Measurements from ENCODE around the gene ARMC2. TPM values are rescaled to one million over a fixed set of nuclear protein-coding genes. Genes with fewer than 3 reads are reported as not detected.

The ARMC2 gene
- total RNA-seq, 1 experiment from 2014 or later = 1.1 TPM

- intact Hi-C loops (cut with micrococcal nuclease) = no loop called here
- no peak for ATAC-seq
- BruUV-seq (replicated peaks) = no TSS peak
Observed at GRCh38 chr6:109002882-109003281, 154.7 kb downstream of the ARMC2 start.

GRCh38 chr6:109006818-109007217, 158.6 kb downstream of the ARMC2 start:
- POLR2A ChIA-PET (ENCODE audit: unreplicated experiment) = no interaction called here
- Histone ChIP-seq H3K9ac (ENCODE audit: low read length) (no peak overlapping the region), H4K20me1 (ENCODE audit: low read length) (no peaks in the 10 kb centered on the region), H3K4me3 (ENCODE audit: low read length) (no peak overlapping the region), H3K9me3 (ENCODE audit: low read length) (no peaks in the 10 kb centered on the region), H3K27ac (ENCODE audit: low read length) (no peak overlapping the region), H3K36me3 (ENCODE audit: low read depth, low read length) (no peaks in the 10 kb centered on the region), H3K27me3 (ENCODE audit: low read length) (no peaks in the 10 kb centered on the region), H3K4me2 (ENCODE audit: low read length) (no peak overlapping the region), H3K9me2 (replicated peaks; ENCODE audit: low read length) (no peaks in the 10 kb centered on the region), H3F3A (ENCODE audit: low read length, unreplicated experiment) (no peaks in the 10 kb centered on the region), H2AFZ (ENCODE audit: low read length) (no peak overlapping the region), H3K4me1 (ENCODE audit: insufficient read depth, low read length) (peaks cover 23% of the 10 kb centered on the region), H3K79me2 (ENCODE audit: low read length) (no peaks in the 10 kb centered on the region)
- CTCF ChIA-PET = no interaction called here
- BruUV-seq (replicated peaks) = no TSS peak
- DNase-seq (no peak), ATAC-seq (no peak)
- intact Hi-C loops (cut with micrococcal nuclease) = no loop called here
- TF ChIP-seq EZH2 (IDR thresholded peaks at IDR 0.05; ENCODE audit: low read length, unreplicated experiment) (no peak), CTCF (conservative IDR thresholded peaks at IDR 0.05; ENCODE audit: low read depth, low read length) (no peak), EZH2phosphoT487 (IDR thresholded peaks at IDR 0.05; ENCODE audit: borderline replicate concordance, low read length) (no peak)

More at GRCh38 chr6:109002882-109003281, 154.7 kb downstream of the ARMC2 start:
- Histone ChIP-seq H3K27ac (ENCODE audit: low read length) (no peak overlapping the region), H4K20me1 (ENCODE audit: low read length) (no peaks in the 10 kb centered on the region), H3K27me3 (ENCODE audit: low read length) (no peaks in the 10 kb centered on the region), H3K79me2 (ENCODE audit: low read length) (no peaks in the 10 kb centered on the region), H2AFZ (ENCODE audit: low read length) (no peak overlapping the region), H3K36me3 (ENCODE audit: low read depth, low read length) (no peaks in the 10 kb centered on the region), H3K4me1 (ENCODE audit: insufficient read depth, low read length) (peaks cover 2% of the 10 kb centered on the region; the same call in 1 of the 2 replicates), H3F3A (ENCODE audit: low read length, unreplicated experiment) (no peaks in the 10 kb centered on the region), H3K4me3 (ENCODE audit: low read length) (no peak overlapping the region), H3K4me2 (ENCODE audit: low read length) (no peak overlapping the region), H3K9me2 (replicated peaks; ENCODE audit: low read length) (no peaks in the 10 kb centered on the region), H3K9ac (ENCODE audit: low read length) (no peak overlapping the region), H3K9me3 (ENCODE audit: low read length) (no peaks in the 10 kb centered on the region)
- TF ChIP-seq EZH2 (IDR thresholded peaks at IDR 0.05; ENCODE audit: low read length, unreplicated experiment) (no peak), EZH2phosphoT487 (IDR thresholded peaks at IDR 0.05; ENCODE audit: borderline replicate concordance, low read length) (no peak), CTCF (conservative IDR thresholded peaks at IDR 0.05; ENCODE audit: low read depth, low read length) (no peak)
- DNase-seq = no peak
- CTCF ChIA-PET = no interaction called here
- POLR2A ChIA-PET (ENCODE audit: unreplicated experiment) = no interaction called here

- H3K9me3 ChIP-seq (ENCODE audit: low read length) = no peaks in the 10 kb centered on the region
- BruUV-seq (replicated peaks) = no TSS peak
- no peaks in the 10 kb centered on the region for H3F3A ChIP-seq (ENCODE audit: low read length, unreplicated experiment)
- ChIA-PET POLR2A (ENCODE audit: unreplicated experiment) (no interaction called here), CTCF (no interaction called here)
- H3K27me3 ChIP-seq (ENCODE audit: low read length) = no peaks in the 10 kb centered on the region
- no peaks in the 10 kb centered on the region for H3K79me2 ChIP-seq (ENCODE audit: low read length)
- peaks cover 23% of the 10 kb centered on the region for H3K4me1 ChIP-seq (ENCODE audit: insufficient read depth, low read length)
- intact Hi-C loops (cut with micrococcal nuclease) = no loop called here
- DNase-seq (no peak), ATAC-seq (no peak)
- no peaks in the 10 kb centered on the region for H3K9me2 ChIP-seq (replicated peaks; ENCODE audit: low read length)
- no peak overlapping the region for H3K27ac ChIP-seq (ENCODE audit: low read length)
- no peak overlapping the region for H3K9ac ChIP-seq (ENCODE audit: low read length)
- H4K20me1 ChIP-seq (ENCODE audit: low read length) = no peaks in the 10 kb centered on the region
- no peaks in the 10 kb centered on the region for H3K36me3 ChIP-seq (ENCODE audit: low read depth, low read length)
- no peak overlapping the region for H2AFZ ChIP-seq (ENCODE audit: low read length)
- H3K4me3 ChIP-seq (ENCODE audit: low read length) = no peak overlapping the region
- TF ChIP-seq EZH2 (IDR thresholded peaks at IDR 0.05; ENCODE audit: low read length, unreplicated experiment) = no peak
- no peak for TF ChIP-seq EZH2phosphoT487 (IDR thresholded peaks at IDR 0.05; ENCODE audit: borderline replicate concordance, low read length)
- no peak for TF ChIP-seq CTCF (conservative IDR thresholded peaks at IDR 0.05; ENCODE audit: low read depth, low read length)
- no peak overlapping the region for H3K4me2 ChIP-seq (ENCODE audit: low read length)
Observed at GRCh38 chr6:109007521-109007920, 159.3 kb downstream of the ARMC2 start.
